IMR-90 (cell line): ENCODE data around the gene KCNV2. TPM values are rescaled to one million over a fixed set of nuclear protein-coding genes. Genes with fewer than 3 reads are reported as not detected.

Experiments used
- ATAC-seq: fragments of 200-7000 bp; cut with Tn5 transposase; 2 replicates; pipeline ENCODE4 v1.9.1; 2020; ENCODE audit warnings: low read depth, mild to moderate bottlenecking, moderate library complexity
- BruUV-seq: library from RNA; stranded (reverse); fragments of 400-500 nt; replicated peaks from 2 replicates; lab custom pipeline; 2021; lab: Mats Ljungman, UMichigan
- CTCF ChIA-PET: fragments of 300-600 bp; formaldehyde crosslinking; extraction: SDS; loops from one replicate; lab custom pipeline; 2021; ENCODE audit warnings: antibody characterized with exemption; lab: Yijun Ruan, JAX
- POLR2A ChIA-PET: fragments of 300-600 bp; sonication (Branson Sonifier 250); formaldehyde crosslinking; loops from one replicate; lab custom pipeline; 2022; ENCODE audit warnings: antibody characterized with exemption; ENCODE audit not compliant: unreplicated experiment; lab: Charles Lee
- DNase-seq: peaks from one replicate; pipeline ENCODE4 v3.0.0; 2013
- H2AFZ ChIP-seq: replicated peaks from 2 replicates; pipeline ENCODE3; 2013; ENCODE audit warnings: low read length, mild to moderate bottlenecking; ENCODE audit not compliant: poor library complexity
- H2AK5ac ChIP-seq: 2 replicates; pipeline ENCODE4 v1.6.1; 2013; ENCODE audit warnings: low read depth, low read length, inconsistent platforms
- H2AK9ac ChIP-seq: replicated peaks from 2 replicates; pipeline ENCODE3; 2013; ENCODE audit warnings: mild to moderate bottlenecking, low read depth, low read length, moderate library complexity; ENCODE audit not compliant: poor library complexity
- H2BK120ac ChIP-seq: 2 replicates; pipeline ENCODE4 v1.6.1; 2013; ENCODE audit warnings: low read depth, low read length, inconsistent platforms
- H2BK15ac ChIP-seq: 3 replicates; pipeline ENCODE4 v1.6.1; 2013; ENCODE audit warnings: low read depth, low read length, inconsistent platforms
- H2BK20ac ChIP-seq: 2 replicates; pipeline ENCODE4 v1.6.1; 2013; ENCODE audit warnings: low read depth, mild to moderate bottlenecking, inconsistent platforms, low read length, moderate library complexity
- H2BK5ac ChIP-seq: 2 replicates; pipeline ENCODE4 v1.6.1; 2013; ENCODE audit warnings: mild to moderate bottlenecking, low read depth, low read length, inconsistent platforms; ENCODE audit not compliant: poor library complexity, severe bottlenecking
- H3K14ac ChIP-seq: replicated peaks from 2 replicates; pipeline ENCODE4 v1.6.1; 2013; ENCODE audit warnings: low read depth, low read length, inconsistent platforms
- H3K18ac ChIP-seq: 2 replicates; pipeline ENCODE4 v1.6.1; 2013; ENCODE audit warnings: low read depth, low read length, control low read depth
- H3K23ac ChIP-seq: 2 replicates; pipeline ENCODE4 v1.6.1; 2013; ENCODE audit warnings: low read depth, low read length, inconsistent platforms
- H3K27ac ChIP-seq: 2 replicates; pipeline ENCODE4 v1.5.1; 2013; ENCODE audit warnings: mild to moderate bottlenecking, control low read depth, low read length; ENCODE audit not compliant: insufficient read depth
- H3K27me3 ChIP-seq: 2 replicates; pipeline ENCODE4 v1.6.1; 2013; ENCODE audit warnings: low read length; ENCODE audit not compliant: control insufficient read depth, insufficient read depth
- H3K36me3 ChIP-seq: 2 replicates; pipeline ENCODE4 v1.6.1; 2013; ENCODE audit warnings: low read length, mixed read lengths; ENCODE audit not compliant: control insufficient read depth, insufficient read depth
- H3K4ac ChIP-seq: 2 replicates; pipeline ENCODE4 v1.6.1; 2013; ENCODE audit warnings: low read depth, low read length, inconsistent platforms
- H3K4me1 ChIP-seq: 2 replicates; pipeline ENCODE4 v1.6.1; 2013; ENCODE audit warnings: low read length, mixed read lengths; ENCODE audit not compliant: control insufficient read depth, insufficient read depth
- H3K4me2 ChIP-seq: 2 replicates; pipeline ENCODE4 v1.6.1; 2013; ENCODE audit warnings: low read depth, mild to moderate bottlenecking, control low read depth, low read length, moderate library complexity
- H3K4me3 ChIP-seq: 2 replicates; pipeline ENCODE4 v1.5.1; 2013; ENCODE audit warnings: low read depth, mild to moderate bottlenecking, control low read depth, low read length, moderate library complexity; ENCODE audit not compliant: insufficient read depth
- H3K56ac ChIP-seq: 2 replicates; pipeline ENCODE4 v1.6.1; 2013; ENCODE audit warnings: low read length, inconsistent platforms; ENCODE audit not compliant: insufficient read depth; ENCODE audit errors: extremely low read depth
- H3K79me1 ChIP-seq, 2 experiments: 2 replicates each; pipeline ENCODE4 v1.6.1; 2013; ENCODE audit warnings: low read length in 2 of 2, inconsistent platforms in 1 of 2, low read depth in 1 of 2
- H3K9ac ChIP-seq: 2 replicates; pipeline ENCODE4 v1.6.1; 2013; ENCODE audit warnings: low read depth, low read length, control low read depth
- H3K9me1 ChIP-seq: 2 replicates; pipeline ENCODE4 v1.6.1; 2013; ENCODE audit warnings: low read length, inconsistent platforms; ENCODE audit not compliant: insufficient read depth
- H3K9me3 ChIP-seq: 2 replicates; pipeline ENCODE4 v1.6.1; 2013; ENCODE audit warnings: low read length; ENCODE audit not compliant: control insufficient read depth, insufficient read depth
- H4K20me1 ChIP-seq: 2 replicates; pipeline ENCODE4 v1.6.1; 2013; ENCODE audit warnings: low read length, inconsistent platforms; ENCODE audit not compliant: insufficient read depth
- H4K5ac ChIP-seq: 2 replicates; pipeline ENCODE4 v1.6.1; 2013; ENCODE audit warnings: mild to moderate bottlenecking, low read depth, low read length, control low read depth
- H4K8ac ChIP-seq, 2 experiments: 2 replicates each; pipeline ENCODE4 v1.6.1; 2013; ENCODE audit warnings: low read depth in 2 of 2, low read length in 2 of 2, control low read depth in 1 of 2, inconsistent platforms in 1 of 2
- H4K91ac ChIP-seq: 2 replicates; pipeline ENCODE4 v1.6.1; 2013; ENCODE audit warnings: low read depth, low read length, inconsistent platforms; ENCODE audit not compliant: insufficient read depth
- RAD21 ChIP-seq: IDR thresholded peaks from 2 replicates; pipeline ENCODE4 v1.6.1; 2012; ENCODE audit warnings: low read length, improper control_type of control experiment
- RFX5 ChIP-seq: IDR thresholded peaks from 2 replicates; pipeline ENCODE4 v1.8.0; 2012; ENCODE audit warnings: low read depth, mild to moderate bottlenecking, low read length, moderate library complexity
- SMC3 ChIP-seq: fragments of 150-350 bp; IDR thresholded peaks from 2 replicates; pipeline ENCODE4 v1.6.1; 2016; ENCODE audit warnings: low read depth, mild to moderate bottlenecking, antibody characterized with exemption, low read length, moderate library complexity
- WGBS, 2 experiments: methylation state at CpG; one replicate each; pipeline versions ENCODE4 v1.1.5 to v1.1.7; 2013; ENCODE audit warnings: missing lambda C conversion rate in 2 of 2; ENCODE audit not compliant: insufficient read length in 1 of 2; ENCODE audit errors: extremely low coverage in 2 of 2; 5-methylcytosine and 5-hydroxymethylcytosine counted together
- dilution Hi-C: fragments of 300-500 bp; cut with HindIII; formaldehyde crosslinking; loops from one replicate; pipeline ENCODE4 v1.14.3; 2018; ENCODE audit warnings: low sequenced_read_pairs; ENCODE audit not compliant: unreplicated experiment
- in situ Hi-C: fragments of 300-500 bp; cut with MboI; formaldehyde crosslinking; loops from 3 replicates; pipeline ENCODE4 v1.14.3; 2019; ENCODE audit warnings: low sequenced_read_pairs, inconsistent platforms, mixed read lengths
- intact Hi-C: fragments of 100-400 bp; cut with micrococcal nuclease; formaldehyde crosslinking; loops from 2 replicates; pipeline ENCODE4 v1.10.0; 2022
- polyA plus RNA-seq, 3 experiments: library from polyadenylated mRNA; depleted of rRNA; stranded (reverse); fragments of >200 nt; gene quantifications; 2 replicates each; pipeline ENCODE4 v1.2.3, GENCODE V29; 2012; ENCODE audit warnings: low replicate concordance in 1 of 3
- total RNA-seq: library from RNA; depleted of rRNA; stranded (reverse); fragments of >200 nt; gene quantifications from 2 replicates; pipeline ENCODE4 v1.2.3, GENCODE V29; 2012

Gene KCNV2
- total and polyA plus RNA-seq, 2 of the 4 experiments (the other 2 are of a cell fraction): not detected

DNA sequence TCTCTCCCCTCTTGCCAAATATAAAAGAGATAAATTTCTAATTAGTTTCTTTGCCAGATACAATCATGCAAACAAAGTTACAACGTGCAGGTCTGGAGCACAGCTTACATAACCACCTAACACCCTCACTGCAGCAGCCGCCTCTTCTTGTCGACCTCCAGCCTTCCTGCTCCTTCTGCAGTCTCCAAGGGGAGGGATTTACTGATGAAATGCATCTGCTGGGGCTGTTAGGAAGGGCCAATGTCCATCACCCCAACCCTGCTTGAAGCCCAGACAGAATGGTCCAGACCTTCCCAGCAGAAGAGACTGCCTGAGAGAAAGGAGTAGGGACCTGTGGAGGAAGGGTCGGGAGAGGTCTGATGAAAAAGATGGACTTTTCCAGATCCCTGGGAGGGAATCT lies 15.2 kb downstream of the KCNV2 start:
- Histone ChIP-seq H3K9me1 (peaks cover 3% of the 10 kb centered on the region), H4K91ac (no peak overlapping the region), H3K23ac (no peak overlapping the region), H3K14ac (no peak overlapping the region), H3K36me3 (peaks cover 4% of the 10 kb centered on the region), H2BK20ac (no peak overlapping the region), H3K18ac (no peak overlapping the region), H3K4me3 (no peak overlapping the region), H3K9me3 (no peaks in the 10 kb centered on the region), H3K4me1 (peaks cover 8% of the 10 kb centered on the region), H3K27me3 (no peaks in the 10 kb centered on the region), H2AK5ac (no peak overlapping the region), H3K56ac (no peak overlapping the region), H4K8ac (no peak overlapping the region), H4K5ac (no peak overlapping the region), H2AK9ac (no peak overlapping the region), H3K27ac (no peak overlapping the region), H2AFZ (no peak overlapping the region), H3K79me1 (no peaks in the 10 kb centered on the region), H3K9ac (no peak overlapping the region), H3K4ac (no peak overlapping the region), H2BK15ac (no peak overlapping the region), H4K20me1 (no peaks in the 10 kb centered on the region), H3K4me2 (no peak overlapping the region), H2BK5ac (no peak overlapping the region), H2BK120ac (no peak overlapping the region)
- no CpG with 5 or more reads among the region's 4 CpGs for WGBS, 2 experiments
- ATAC-seq (no peak), DNase-seq (no peak)
- ChIA-PET POLR2A (no interaction called here), CTCF (no interaction called here)
- no TSS peak for BruUV-seq
- in situ Hi-C loops (no loop called here), dilution Hi-C loops (no loop called here), intact Hi-C loops (no loop called here)
- TF ChIP-seq RAD21 (no peak), SMC3 (no peak), RFX5 (no peak)
